Neural cell (in vitro differentiated cells): ENCODE data around the gene EMC8.

Experiments
- EP300 ChIP-seq: fragments of 450-650 bp; conservative IDR thresholded peaks from 2 replicates; pipeline ENCODE4 v1.6.1; 2014; ENCODE audit warnings: antibody characterized with exemption, mild to moderate bottlenecking, moderate library complexity; ENCODE audit not compliant: poor library complexity, severe bottlenecking
- EZH2 ChIP-seq: fragments of 200-600, 300-800 bp; shearing (Covaris generic), sonication (generic); IDR thresholded peaks from 2 replicates; pipeline ENCODE4 v1.6.1; 2014; ENCODE audit warnings: antibody characterized with exemption, low read length, borderline replicate concordance, mild to moderate bottlenecking; ENCODE audit not compliant: insufficient read depth, poor library complexity, severe bottlenecking
- POLR2AphosphoS5 ChIP-seq: IDR thresholded peaks from 2 replicates; pipeline ENCODE4 v1.6.1; 2012
- RAD21 ChIP-seq: fragments of 450-650 bp; conservative IDR thresholded peaks from 2 replicates; pipeline ENCODE4 v1.6.1; 2014; ENCODE audit warnings: antibody characterized with exemption, mild to moderate bottlenecking, moderate library complexity
- REST ChIP-seq: IDR thresholded peaks from 2 replicates; pipeline ENCODE4 v1.6.1; 2012; ENCODE audit warnings: borderline replicate concordance
- SMC3 ChIP-seq: fragments of 450-650 bp; conservative IDR thresholded peaks from 2 replicates; pipeline ENCODE4 v1.6.1; 2014; ENCODE audit warnings: antibody characterized with exemption, mild to moderate bottlenecking, moderate library complexity; ENCODE audit not compliant: poor library complexity
- TAF1 ChIP-seq: IDR thresholded peaks from 2 replicates; pipeline ENCODE4 v1.6.1; 2012; ENCODE audit warnings: low read depth
- TF ChIP-seq, protein P1 (sequence below): fragments of 450-650 bp; IDR thresholded peaks from 2 replicates; pipeline ENCODE4 v1.5.1; 2014; ENCODE audit warnings: antibody characterized with exemption, mild to moderate bottlenecking, moderate library complexity; ENCODE audit not compliant: poor library complexity, severe bottlenecking

- TF ChIP-seq, protein P1, sequence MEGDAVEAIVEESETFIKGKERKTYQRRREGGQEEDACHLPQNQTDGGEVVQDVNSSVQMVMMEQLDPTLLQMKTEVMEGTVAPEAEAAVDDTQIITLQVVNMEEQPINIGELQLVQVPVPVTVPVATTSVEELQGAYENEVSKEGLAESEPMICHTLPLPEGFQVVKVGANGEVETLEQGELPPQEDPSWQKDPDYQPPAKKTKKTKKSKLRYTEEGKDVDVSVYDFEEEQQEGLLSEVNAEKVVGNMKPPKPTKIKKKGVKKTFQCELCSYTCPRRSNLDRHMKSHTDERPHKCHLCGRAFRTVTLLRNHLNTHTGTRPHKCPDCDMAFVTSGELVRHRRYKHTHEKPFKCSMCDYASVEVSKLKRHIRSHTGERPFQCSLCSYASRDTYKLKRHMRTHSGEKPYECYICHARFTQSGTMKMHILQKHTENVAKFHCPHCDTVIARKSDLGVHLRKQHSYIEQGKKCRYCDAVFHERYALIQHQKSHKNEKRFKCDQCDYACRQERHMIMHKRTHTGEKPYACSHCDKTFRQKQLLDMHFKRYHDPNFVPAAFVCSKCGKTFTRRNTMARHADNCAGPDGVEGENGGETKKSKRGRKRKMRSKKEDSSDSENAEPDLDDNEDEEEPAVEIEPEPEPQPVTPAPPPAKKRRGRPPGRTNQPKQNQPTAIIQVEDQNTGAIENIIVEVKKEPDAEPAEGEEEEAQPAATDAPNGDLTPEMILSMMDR, result no peak
- TF ChIP-seq EP300 (no peak), POLR2AphosphoS5 (no peak), REST (no peak), TAF1 (no peak), RAD21 (no peak), EZH2 (no peak), SMC3 (no peak)
These were observed 25.1 kb upstream of the EMC8 start for GRCh38 chr16:85824161-85825135.
